GM23338 (cell line): ENCODE data around the gene SERPINA9. TPM values are rescaled to one million over a fixed set of nuclear protein-coding genes. Genes with fewer than 3 reads are reported as not detected.

Experiments
- ATAC-seq: fragments of 200-7000 bp; cut with Tn5 transposase; 3 replicates; pipeline ENCODE4 v1.9.1; 2020
- DNase-seq: peaks from one replicate; pipeline ENCODE4 v3.0.0-alpha.2; 2015; ENCODE audit warnings: low spot score
- H2AFZ ChIP-seq: fragments of 200-600 bp; sonication (generic); 2 replicates; pipeline ENCODE4 v1.8.0; 2016; ENCODE audit warnings: antibody characterized with exemption, mild to moderate bottlenecking, moderate library complexity
- H3F3A ChIP-seq: fragments of 200-600 bp; sonication (generic); replicated peaks from 2 replicates; pipeline ENCODE4 v1.8.0; 2017; ENCODE audit warnings: antibody characterized with exemption, mixed run types, low read depth
- H3K27ac ChIP-seq: fragments of 200-600 bp; sonication (generic); 2 replicates; pipeline ENCODE4 v1.6.1; 2016; ENCODE audit warnings: low read depth
- H3K27me3 ChIP-seq: fragments of 200-600 bp; sonication (generic); 2 replicates; pipeline ENCODE4 v1.8.0; 2016; ENCODE audit warnings: mild to moderate bottlenecking, mixed run types, moderate library complexity; ENCODE audit not compliant: insufficient read depth
- H3K36me3 ChIP-seq: fragments of 200-600 bp; sonication (generic); 2 replicates; pipeline ENCODE4 v1.8.0; 2016; ENCODE audit warnings: mild to moderate bottlenecking; ENCODE audit not compliant: insufficient read depth
- H3K4me1 ChIP-seq: fragments of 200-600 bp; sonication (generic); 2 replicates; pipeline ENCODE4 v1.8.0; 2016; ENCODE audit warnings: mild to moderate bottlenecking, moderate library complexity; ENCODE audit not compliant: insufficient read depth
- H3K4me2 ChIP-seq: fragments of 200-600 bp; sonication (generic); 2 replicates; pipeline ENCODE4 v1.7.1; 2017; ENCODE audit warnings: mixed run types
- H3K4me3 ChIP-seq: fragments of 200-600 bp; sonication (generic); 2 replicates; pipeline ENCODE4 v1.6.1; 2016; ENCODE audit warnings: mixed run types
- H3K79me2 ChIP-seq: fragments of 200-600 bp; sonication (generic); replicated peaks from 2 replicates; pipeline ENCODE4 v1.8.0; 2017; ENCODE audit warnings: mild to moderate bottlenecking; ENCODE audit not compliant: insufficient read depth
- H3K9me2 ChIP-seq: fragments of 200-600 bp; sonication (generic); 2 replicates; pipeline ENCODE4 v1.8.0; 2017; ENCODE audit not compliant: insufficient read depth
- H4K20me1 ChIP-seq: fragments of 200-600 bp; sonication (generic); replicated peaks from 2 replicates; pipeline ENCODE4 v1.8.0; 2017; ENCODE audit warnings: mild to moderate bottlenecking; ENCODE audit not compliant: insufficient read depth
- H3K27ac Mint-ChIP-seq: 2 replicates; pipeline ENCODE4 v1.8.0; 2020; ENCODE audit warnings: inconsistent platforms, mild to moderate bottlenecking, moderate library complexity, mixed read lengths
- H3K27me3 Mint-ChIP-seq: 3 replicates; pipeline ENCODE4 v1.8.0; 2022; ENCODE audit warnings: low read depth, mild to moderate bottlenecking, moderate library complexity, mixed read lengths, inconsistent platforms; ENCODE audit not compliant: insufficient read depth, poor library complexity
- H3K36me3 Mint-ChIP-seq: 3 replicates; pipeline ENCODE4 v1.8.0; 2021; ENCODE audit warnings: low read depth, mild to moderate bottlenecking, inconsistent platforms, moderate library complexity, mixed read lengths
- H3K4me1 Mint-ChIP-seq: 3 replicates; pipeline ENCODE4 v1.8.0; 2020; ENCODE audit warnings: mild to moderate bottlenecking, inconsistent platforms, mixed read lengths
- H3K4me3 Mint-ChIP-seq: 3 replicates; pipeline ENCODE4 v1.8.0; 2021; ENCODE audit warnings: moderate library complexity, mild to moderate bottlenecking, inconsistent platforms, mixed read lengths
- H3K9me3 Mint-ChIP-seq: 3 replicates; pipeline ENCODE4 v1.8.0; 2020; ENCODE audit warnings: moderate library complexity, mild to moderate bottlenecking, inconsistent platforms, mixed read lengths
- CREB1 ChIP-seq: fragments of 250-450 bp; sonication (Bioruptor Pico); IDR thresholded peaks from 2 replicates; pipeline ENCODE4 v1.5.0; 2020; ENCODE audit warnings: low read depth, mild to moderate bottlenecking, moderate library complexity
- ETS1 ChIP-seq: IDR thresholded peaks from 2 replicates; pipeline ENCODE4 v1.6.1; 2016; ENCODE audit warnings: antibody characterized with exemption
- EZH2phosphoT487 ChIP-seq: fragments of 200-600 bp; sonication (generic); IDR thresholded peaks from one replicate; pipeline ENCODE4 v1.8.1; 2018; ENCODE audit warnings: antibody characterized with exemption; ENCODE audit not compliant: unreplicated experiment
- STAT1 ChIP-seq: IDR thresholded peaks from one replicate; pipeline ENCODE4 v1.6.1; 2016; ENCODE audit warnings: antibody characterized with exemption; ENCODE audit not compliant: unreplicated experiment
- ZNF114 ChIP-seq: fragments of 250-450 bp; sonication (Bioruptor Pico); IDR thresholded peaks from 2 replicates; pipeline ENCODE4 v1.5.0; 2020; ENCODE audit warnings: mild to moderate bottlenecking, moderate library complexity
- polyA plus RNA-seq: library from polyadenylated mRNA; unstranded; fragments of >200 nt; fragmentation: Nextera tagmentation; extraction: Ambion mirVana; gene quantifications from 2 replicates; pipeline ENCODE4 v1.2.1, GENCODE V29; 2016
- total RNA-seq: library from RNA; depleted of rRNA; stranded (reverse); fragments of >200 nt; shearing (Covaris generic); gene quantifications from 2 replicates; pipeline ENCODE4 v1.2.3, GENCODE V29; 2014
- TF ChIP-seq, protein P1 (sequence below): fragments of 250-450 bp; sonication (Bioruptor Pico); IDR thresholded peaks from 2 replicates; pipeline ENCODE4 v1.5.0; 2020; ENCODE audit warnings: mild to moderate bottlenecking, moderate library complexity

The SERPINA9 gene
- total and polyA plus RNA-seq, 2 experiments from 2014 or later, result not detected

DNA sequence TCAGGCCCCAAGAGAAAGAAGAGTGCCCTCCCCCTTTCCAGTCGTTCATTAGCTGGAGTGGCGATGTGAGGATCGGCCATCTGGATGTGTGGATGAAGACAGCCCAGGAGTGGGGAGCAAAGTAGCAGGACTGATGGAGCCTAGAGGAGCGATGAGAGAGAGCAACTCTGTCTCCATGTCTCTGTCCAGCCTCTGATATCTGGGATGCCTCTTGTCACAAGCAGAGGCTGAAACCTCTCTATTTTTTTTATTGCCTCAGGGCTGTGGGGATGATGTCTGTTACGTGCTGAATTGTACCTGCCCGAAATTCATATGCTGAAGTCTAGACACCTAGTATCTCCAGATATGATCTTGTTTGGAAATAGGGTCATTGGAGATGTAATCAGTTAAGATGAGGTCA, 26.1 kb downstream of the SERPINA9 start (continued):
- TF ChIP-seq, protein P1, sequence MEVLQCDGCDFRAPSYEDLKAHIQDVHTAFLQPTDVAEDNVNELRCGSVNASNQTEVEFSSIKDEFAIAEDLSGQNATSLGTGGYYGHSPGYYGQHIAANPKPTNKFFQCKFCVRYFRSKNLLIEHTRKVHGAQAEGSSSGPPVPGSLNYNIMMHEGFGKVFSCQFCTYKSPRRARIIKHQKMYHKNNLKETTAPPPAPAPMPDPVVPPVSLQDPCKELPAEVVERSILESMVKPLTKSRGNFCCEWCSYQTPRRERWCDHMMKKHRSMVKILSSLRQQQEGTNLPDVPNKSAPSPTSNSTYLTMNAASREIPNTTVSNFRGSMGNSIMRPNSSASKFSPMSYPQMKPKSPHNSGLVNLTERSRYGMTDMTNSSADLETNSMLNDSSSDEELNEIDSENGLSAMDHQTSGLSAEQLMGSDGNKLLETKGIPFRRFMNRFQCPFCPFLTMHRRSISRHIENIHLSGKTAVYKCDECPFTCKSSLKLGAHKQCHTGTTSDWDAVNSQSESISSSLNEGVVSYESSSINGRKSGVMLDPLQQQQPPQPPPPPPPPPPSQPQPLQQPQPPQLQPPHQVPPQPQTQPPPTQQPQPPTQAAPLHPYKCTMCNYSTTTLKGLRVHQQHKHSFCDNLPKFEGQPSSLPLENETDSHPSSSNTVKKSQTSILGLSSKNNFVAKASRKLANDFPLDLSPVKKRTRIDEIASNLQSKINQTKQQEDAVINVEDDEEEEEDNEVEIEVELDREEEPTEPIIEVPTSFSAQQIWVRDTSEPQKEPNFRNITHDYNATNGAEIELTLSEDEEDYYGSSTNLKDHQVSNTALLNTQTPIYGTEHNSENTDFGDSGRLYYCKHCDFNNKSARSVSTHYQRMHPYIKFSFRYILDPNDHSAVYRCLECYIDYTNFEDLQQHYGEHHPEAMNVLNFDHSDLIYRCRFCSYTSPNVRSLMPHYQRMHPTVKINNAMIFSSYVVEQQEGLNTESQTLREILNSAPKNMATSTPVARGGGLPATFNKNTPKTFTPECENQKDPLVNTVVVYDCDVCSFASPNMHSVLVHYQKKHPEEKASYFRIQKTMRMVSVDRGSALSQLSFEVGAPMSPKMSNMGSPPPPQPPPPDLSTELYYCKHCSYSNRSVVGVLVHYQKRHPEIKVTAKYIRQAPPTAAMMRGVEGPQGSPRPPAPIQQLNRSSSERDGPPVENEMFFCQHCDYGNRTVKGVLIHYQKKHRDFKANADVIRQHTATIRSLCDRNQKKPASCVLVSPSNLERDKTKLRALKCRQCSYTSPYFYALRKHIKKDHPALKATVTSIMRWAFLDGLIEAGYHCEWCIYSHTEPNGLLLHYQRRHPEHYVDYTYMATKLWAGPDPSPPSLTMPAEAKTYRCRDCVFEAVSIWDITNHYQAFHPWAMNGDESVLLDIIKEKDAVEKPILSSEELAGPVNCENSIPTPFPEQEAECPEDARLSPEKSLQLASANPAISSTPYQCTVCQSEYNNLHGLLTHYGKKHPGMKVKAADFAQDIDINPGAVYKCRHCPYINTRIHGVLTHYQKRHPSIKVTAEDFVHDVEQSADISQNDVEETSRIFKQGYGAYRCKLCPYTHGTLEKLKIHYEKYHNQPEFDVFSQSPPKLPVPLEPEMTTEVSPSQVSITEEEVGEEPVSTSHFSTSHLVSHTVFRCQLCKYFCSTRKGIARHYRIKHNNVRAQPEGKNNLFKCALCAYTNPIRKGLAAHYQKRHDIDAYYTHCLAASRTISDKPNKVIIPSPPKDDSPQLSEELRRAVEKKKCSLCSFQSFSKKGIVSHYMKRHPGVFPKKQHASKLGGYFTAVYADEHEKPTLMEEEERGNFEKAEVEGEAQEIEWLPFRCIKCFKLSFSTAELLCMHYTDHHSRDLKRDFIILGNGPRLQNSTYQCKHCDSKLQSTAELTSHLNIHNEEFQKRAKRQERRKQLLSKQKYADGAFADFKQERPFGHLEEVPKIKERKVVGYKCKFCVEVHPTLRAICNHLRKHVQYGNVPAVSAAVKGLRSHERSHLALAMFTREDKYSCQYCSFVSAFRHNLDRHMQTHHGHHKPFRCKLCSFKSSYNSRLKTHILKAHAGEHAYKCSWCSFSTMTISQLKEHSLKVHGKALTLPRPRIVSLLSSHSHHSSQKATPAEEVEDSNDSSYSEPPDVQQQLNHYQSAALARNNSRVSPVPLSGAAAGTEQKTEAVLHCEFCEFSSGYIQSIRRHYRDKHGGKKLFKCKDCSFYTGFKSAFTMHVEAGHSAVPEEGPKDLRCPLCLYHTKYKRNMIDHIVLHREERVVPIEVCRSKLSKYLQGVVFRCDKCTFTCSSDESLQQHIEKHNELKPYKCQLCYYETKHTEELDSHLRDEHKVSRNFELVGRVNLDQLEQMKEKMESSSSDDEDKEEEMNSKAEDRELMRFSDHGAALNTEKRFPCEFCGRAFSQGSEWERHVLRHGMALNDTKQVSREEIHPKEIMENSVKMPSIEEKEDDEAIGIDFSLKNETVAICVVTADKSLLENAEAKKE, result no peak
- TF ChIP-seq STAT1, result no peak
- TF ChIP-seq EZH2phosphoT487, result no peak
- TF ChIP-seq CREB1 (CRISPR knock-in tag), result no peak
- TF ChIP-seq ZNF114 (CRISPR knock-in tag), result no peak

GRCh38 chr14:94448071-94448808, 27.8 kb downstream of the SERPINA9 start:
- no peaks in the 10 kb centered on the region; the same call in 1 of the 2 replicates for H3K36me3 ChIP-seq
- no peak for ATAC-seq
- TF ChIP-seq, protein P1, result no peak
- TF ChIP-seq ETS1, result no peak

More at GRCh38 chr14:94448071-94448808, 27.8 kb downstream of the SERPINA9 start:
- H3K4me3 Mint-ChIP-seq, result no peak overlapping the region
- H3K27me3 Mint-ChIP-seq, result peaks cover 7% of the 10 kb centered on the region
- no peak overlapping the region for H3K4me3 ChIP-seq
- H3K4me2 ChIP-seq, result no peak overlapping the region
- DNase-seq, result no peak
- H3K4me1 ChIP-seq, result peaks cover 30% of the 10 kb centered on the region
- H3K36me3 Mint-ChIP-seq, result no peaks in the 10 kb centered on the region
- no peak overlapping the region for H2AFZ ChIP-seq
- H3K9me2 ChIP-seq, result peaks cover 25% of the 10 kb centered on the region; the same call in 1 of the 2 replicates
- H3K27me3 ChIP-seq, result no peaks in the 10 kb centered on the region
- no peak overlapping the region for H3K27ac ChIP-seq
- H3K79me2 ChIP-seq, result no peaks in the 10 kb centered on the region
- H3F3A ChIP-seq, result 0 out of 2 replicates have a peak, but pooled peaks cover 5% of the 10 kb centered on the region
- no peaks in the 10 kb centered on the region for H3K9me3 Mint-ChIP-seq
- H3K27ac Mint-ChIP-seq, result no peak overlapping the region; the same call in 1 of the 2 replicates
- peaks cover 36% of the 10 kb centered on the region for H3K4me1 Mint-ChIP-seq
- H4K20me1 ChIP-seq, result no peaks in the 10 kb centered on the region
